Activated B cell treated with CpG ODN at 0.5 μM for 24 hours (primary cell): ENCODE measurements around the gene XPR1. TPM values are rescaled to one million over a fixed set of nuclear protein-coding genes. Genes with fewer than 3 reads are reported as not detected.

ENCODE experiments used
- ATAC-seq: fragments of 200-7000 bp; cut with Tn5 transposase; one replicate; pipeline ENCODE4 v1.10.0; 2021; ENCODE audit warnings: low read depth, mild to moderate bottlenecking, moderate library complexity
- CTCF ChIA-PET: fragments of 350-600 bp; sonication (Branson Sonifier 250); formaldehyde crosslinking; loops from one replicate; lab custom pipeline; 2021; ENCODE audit warnings: antibody characterized with exemption; lab: Charles Lee
- POLR2A ChIA-PET: fragments of 350-600 bp; sonication (Branson Sonifier 250); formaldehyde crosslinking; loops from one replicate; lab custom pipeline; 2021; ENCODE audit warnings: antibody characterized with exemption; lab: Charles Lee
- DNase-seq: peaks from one replicate; pipeline ENCODE4 v3.0.0; 2022
- H3K27ac Mint-ChIP-seq: one replicate; pipeline ENCODE4 v1.8.0; 2020; ENCODE audit warnings: mixed read lengths
- H3K27me3 Mint-ChIP-seq: one replicate; pipeline ENCODE4 v1.8.0; 2021; ENCODE audit warnings: mixed read lengths
- H3K36me3 Mint-ChIP-seq: one replicate; pipeline ENCODE4 v1.8.0; 2021; ENCODE audit warnings: low read depth, mixed read lengths
- H3K4me1 Mint-ChIP-seq: one replicate; pipeline ENCODE4 v1.8.0; 2021; ENCODE audit warnings: mixed read lengths
- H3K4me3 Mint-ChIP-seq: one replicate; pipeline ENCODE4 v1.8.0; 2020; ENCODE audit warnings: mild to moderate bottlenecking, mixed read lengths
- H3K9me3 Mint-ChIP-seq: one replicate; pipeline ENCODE4 v1.8.0; 2020; ENCODE audit warnings: mixed read lengths
- intact Hi-C: fragments of 100-400 bp; cut with micrococcal nuclease; formaldehyde crosslinking; loops from one replicate; pipeline ENCODE4 v1.15.1; 2024
- total RNA-seq: library from RNA; stranded (reverse); gene quantifications from 2 replicates; pipeline ENCODE4 v1.2.3, GENCODE V29; 2022
- TF ChIP-seq, protein P1 (sequence below): fragments of 200-600 bp; IDR thresholded peaks from one replicate; pipeline ENCODE4 v1.8.0; 2022; ENCODE audit warnings: antibody characterized with exemption, mild to moderate bottlenecking

Gene XPR1
- total RNA-seq, 1 donor from 2014 or later = 20.4 TPM

DNA sequence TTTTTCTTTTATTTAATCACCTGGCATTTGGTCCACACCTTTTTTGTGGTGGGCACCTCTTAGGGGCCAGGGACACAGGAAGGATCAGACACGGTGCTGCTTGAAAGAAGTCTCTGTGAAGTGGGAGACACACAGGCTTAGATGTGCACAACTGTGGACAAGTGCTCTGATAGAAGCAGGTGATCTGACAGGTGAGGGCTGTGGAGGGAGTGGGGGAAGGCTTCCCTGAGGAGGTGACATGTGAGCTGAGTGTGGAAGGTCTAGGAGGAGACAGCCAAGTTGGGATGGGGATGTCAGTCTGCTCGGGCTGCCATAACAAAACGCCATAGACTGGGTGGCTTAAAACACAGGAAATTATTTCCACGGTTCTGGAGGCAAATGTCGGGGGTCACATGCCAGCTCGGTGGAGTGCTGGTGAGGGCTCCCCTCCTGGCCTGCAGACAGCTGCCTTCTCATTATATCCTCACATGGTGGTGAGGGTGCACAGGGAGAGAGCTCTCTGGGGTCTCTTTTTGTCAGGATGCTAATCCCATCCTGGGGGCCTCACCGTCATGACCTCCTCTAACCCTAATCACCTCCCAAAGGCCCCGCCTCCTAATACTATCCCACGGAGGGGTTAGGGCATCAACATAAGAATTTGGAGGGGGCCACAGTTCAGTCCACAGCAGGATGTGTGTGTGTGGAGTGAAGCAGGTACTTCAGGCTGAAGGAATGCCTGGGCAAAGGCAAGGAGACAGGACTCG lies 275.7 kb downstream of the XPR1 start:
- DNase-seq (no peak), ATAC-seq (no peak)
- Mint-ChIP-seq H3K36me3 (no peaks in the 10 kb centered on the region), H3K27ac (no peak overlapping the region), H3K9me3 (peaks cover 2% of the 10 kb centered on the region), H3K4me1 (peaks cover 7% of the 10 kb centered on the region), H3K27me3 (peaks cover 15% of the 10 kb centered on the region), H3K4me3 (no peak overlapping the region)
- intact Hi-C loops = no loop called here
- TF ChIP-seq, protein P1, sequence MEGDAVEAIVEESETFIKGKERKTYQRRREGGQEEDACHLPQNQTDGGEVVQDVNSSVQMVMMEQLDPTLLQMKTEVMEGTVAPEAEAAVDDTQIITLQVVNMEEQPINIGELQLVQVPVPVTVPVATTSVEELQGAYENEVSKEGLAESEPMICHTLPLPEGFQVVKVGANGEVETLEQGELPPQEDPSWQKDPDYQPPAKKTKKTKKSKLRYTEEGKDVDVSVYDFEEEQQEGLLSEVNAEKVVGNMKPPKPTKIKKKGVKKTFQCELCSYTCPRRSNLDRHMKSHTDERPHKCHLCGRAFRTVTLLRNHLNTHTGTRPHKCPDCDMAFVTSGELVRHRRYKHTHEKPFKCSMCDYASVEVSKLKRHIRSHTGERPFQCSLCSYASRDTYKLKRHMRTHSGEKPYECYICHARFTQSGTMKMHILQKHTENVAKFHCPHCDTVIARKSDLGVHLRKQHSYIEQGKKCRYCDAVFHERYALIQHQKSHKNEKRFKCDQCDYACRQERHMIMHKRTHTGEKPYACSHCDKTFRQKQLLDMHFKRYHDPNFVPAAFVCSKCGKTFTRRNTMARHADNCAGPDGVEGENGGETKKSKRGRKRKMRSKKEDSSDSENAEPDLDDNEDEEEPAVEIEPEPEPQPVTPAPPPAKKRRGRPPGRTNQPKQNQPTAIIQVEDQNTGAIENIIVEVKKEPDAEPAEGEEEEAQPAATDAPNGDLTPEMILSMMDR = no peak
- POLR2A ChIA-PET = no interaction called here
- CTCF ChIA-PET = no interaction called here

DNA sequence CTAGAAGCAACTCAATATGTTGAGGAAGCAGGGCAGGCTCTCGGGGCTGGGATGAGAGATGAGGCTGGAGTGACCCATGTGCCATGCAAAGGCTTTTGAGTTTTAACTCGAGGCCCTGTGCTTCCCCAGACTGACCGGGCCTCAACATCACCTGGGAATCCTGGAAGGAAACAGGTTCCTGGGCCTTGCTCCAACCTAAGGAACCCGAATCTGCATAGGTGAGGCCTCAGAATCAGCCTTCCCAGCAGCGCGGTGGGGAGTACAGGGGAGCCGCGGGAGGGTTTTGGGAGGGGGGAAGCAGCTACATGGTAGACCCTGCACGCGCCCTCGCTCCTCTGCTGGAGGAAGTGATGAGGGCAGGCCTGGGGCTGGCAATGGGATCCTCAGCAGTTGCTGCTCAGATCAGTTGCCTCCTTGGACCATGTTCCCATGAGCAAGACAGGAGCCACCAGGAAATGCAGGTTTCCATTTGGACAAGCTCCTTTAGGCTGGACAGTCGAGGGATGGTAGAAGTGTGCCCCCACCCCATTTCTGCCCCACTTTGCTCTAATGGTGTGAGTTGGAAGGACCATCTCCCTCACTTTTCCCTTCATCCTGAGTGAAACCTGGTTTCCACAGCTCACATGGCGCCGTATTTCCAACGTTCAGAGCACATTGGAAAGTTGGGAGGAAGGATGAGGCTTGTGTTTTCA lies 276.4 kb downstream of the XPR1 start:
- Mint-ChIP-seq H3K4me3 (no peak overlapping the region), H3K9me3 (peaks cover 2% of the 10 kb centered on the region), H3K27ac (no peak overlapping the region), H3K4me1 (peaks cover 7% of the 10 kb centered on the region), H3K27me3 (peaks cover 15% of the 10 kb centered on the region), H3K36me3 (no peaks in the 10 kb centered on the region)
- ChIA-PET CTCF (no interaction called here), POLR2A (no interaction called here)
- DNase-seq (no peak), ATAC-seq (no peak)
- intact Hi-C loops = no loop called here
- TF ChIP-seq, protein P1 = no peak

DNA sequence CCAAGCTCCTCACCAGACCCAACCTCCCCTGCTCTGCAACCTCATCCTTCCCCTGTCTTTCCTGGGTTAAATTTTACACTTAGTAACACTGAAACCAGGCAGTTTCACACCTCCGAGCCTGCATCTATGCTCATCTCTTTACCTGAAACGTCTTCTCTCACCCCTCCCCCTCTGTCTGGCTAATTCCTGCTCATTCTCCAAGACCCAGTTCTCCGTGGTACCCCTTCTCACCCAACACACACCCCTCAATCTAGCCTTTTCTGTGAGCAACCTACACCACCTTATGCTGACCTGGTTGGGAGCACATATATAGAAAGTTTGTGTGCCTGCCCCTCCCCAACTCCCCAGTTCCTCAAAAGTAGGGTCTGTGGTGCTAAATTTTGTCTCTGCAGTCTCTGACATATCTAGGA lies 277.2 kb downstream of the XPR1 start:
- POLR2A ChIA-PET = no interaction called here
- peaks cover 2% of the 10 kb centered on the region for H3K9me3 Mint-ChIP-seq
- no peak overlapping the region for H3K27ac Mint-ChIP-seq
- peaks cover 22% of the 10 kb centered on the region for H3K27me3 Mint-ChIP-seq
- H3K36me3 Mint-ChIP-seq = no peaks in the 10 kb centered on the region
- CTCF ChIA-PET = no interaction called here
- intact Hi-C loops = no loop called here
- ATAC-seq (no peak), DNase-seq (no peak)
- peaks cover 14% of the 10 kb centered on the region for H3K4me1 Mint-ChIP-seq
- TF ChIP-seq, protein P1 = no peak
- H3K4me3 Mint-ChIP-seq = no peak overlapping the region

DNA sequence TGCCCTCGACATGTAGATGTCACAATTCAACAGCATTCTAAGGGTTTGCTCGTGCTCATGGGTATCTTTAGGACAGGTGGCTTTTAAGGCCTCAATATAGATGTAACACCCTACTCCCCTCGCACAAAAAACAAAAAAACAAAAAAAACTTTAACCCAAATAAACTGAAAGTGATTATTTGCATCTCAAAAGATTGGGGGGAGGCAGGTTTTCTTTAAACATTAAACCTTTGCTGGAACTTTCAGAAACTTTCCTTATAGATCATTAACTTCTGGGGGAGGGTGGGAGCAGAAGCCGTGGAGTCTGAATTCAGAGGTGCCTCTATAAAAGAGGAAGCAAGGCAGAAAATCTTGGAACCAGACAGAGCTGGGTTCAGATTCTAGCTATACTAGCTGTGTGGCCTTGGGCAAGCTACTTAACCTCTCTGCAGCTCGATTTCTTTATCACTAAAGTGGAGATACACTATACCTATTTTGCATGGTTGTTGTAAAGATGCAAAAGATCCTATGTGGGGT lies 277.7 kb downstream of the XPR1 start:
- POLR2A ChIA-PET = no interaction called here
- H3K4me3 Mint-ChIP-seq = no peak overlapping the region
- H3K27ac Mint-ChIP-seq = no peak overlapping the region

More for the DNA sequence above, 277.7 kb downstream of the XPR1 start:
- H3K4me1 Mint-ChIP-seq = peaks cover 15% of the 10 kb centered on the region
- ATAC-seq = no peak
- H3K27me3 Mint-ChIP-seq = peaks cover 25% of the 10 kb centered on the region
- CTCF ChIA-PET = no interaction called here
- no peaks in the 10 kb centered on the region for H3K9me3 Mint-ChIP-seq
- no peaks in the 10 kb centered on the region for H3K36me3 Mint-ChIP-seq
- DNase-seq = no peak
- intact Hi-C loops = no loop called here
- TF ChIP-seq, protein P1 = no peak
